GM19372 (cell line): ENCODE data around the gene RAB11A.
"Not testable (repeated sequence)": the region's sequence is repeated elsewhere in the genome, so short reads cannot be mapped to it uniquely, and the experiment has no call there.

Experiments
- ATAC-seq: cut with Tn5 transposase; IDR thresholded peaks from one replicate; pipeline ENCODE4 v1.9.1; 2021; ENCODE audit warnings: mild to moderate bottlenecking, low read depth, moderate library complexity; ENCODE audit not compliant: unreplicated experiment

RAB11A gene

DNA sequence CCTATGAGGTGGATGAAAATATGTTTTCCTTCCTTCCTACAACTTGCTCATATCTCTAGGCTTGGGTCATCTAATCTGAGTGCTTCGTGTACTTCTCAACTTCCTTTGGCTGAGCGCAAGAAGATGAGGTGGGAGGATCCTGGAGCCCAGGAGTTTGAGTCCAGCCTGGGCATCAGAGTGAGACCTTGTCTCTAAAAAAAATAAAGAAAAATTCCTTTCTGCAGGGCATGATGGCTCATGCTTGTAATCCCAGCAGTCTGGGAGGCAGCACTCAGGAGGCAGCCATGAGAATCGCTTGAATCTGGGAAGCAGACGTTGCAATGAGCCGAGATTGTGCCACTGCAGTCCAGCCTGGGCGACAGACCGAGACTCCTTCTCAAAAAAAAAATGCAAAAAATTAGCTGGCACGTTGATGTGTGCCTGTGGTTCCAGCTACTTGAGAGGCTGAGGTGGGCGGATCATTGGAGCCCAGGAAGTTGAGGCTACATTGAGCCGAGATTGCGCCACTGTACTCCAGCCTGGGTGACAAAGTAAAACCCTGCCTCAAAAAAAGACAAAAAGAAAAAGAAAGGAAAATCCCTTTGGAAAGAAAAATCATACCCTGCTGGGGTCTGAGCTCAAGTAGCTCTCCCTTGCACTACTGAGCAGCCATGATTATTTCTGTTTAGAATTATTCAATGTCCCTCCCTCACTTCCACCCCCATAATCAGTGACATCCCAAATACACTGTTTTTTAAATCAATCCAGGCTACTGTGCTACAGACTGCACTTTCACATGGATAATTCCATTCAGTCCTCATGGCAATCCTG, 28.0 kb upstream of the RAB11A start:
- ATAC-seq, result no peak

DNA sequence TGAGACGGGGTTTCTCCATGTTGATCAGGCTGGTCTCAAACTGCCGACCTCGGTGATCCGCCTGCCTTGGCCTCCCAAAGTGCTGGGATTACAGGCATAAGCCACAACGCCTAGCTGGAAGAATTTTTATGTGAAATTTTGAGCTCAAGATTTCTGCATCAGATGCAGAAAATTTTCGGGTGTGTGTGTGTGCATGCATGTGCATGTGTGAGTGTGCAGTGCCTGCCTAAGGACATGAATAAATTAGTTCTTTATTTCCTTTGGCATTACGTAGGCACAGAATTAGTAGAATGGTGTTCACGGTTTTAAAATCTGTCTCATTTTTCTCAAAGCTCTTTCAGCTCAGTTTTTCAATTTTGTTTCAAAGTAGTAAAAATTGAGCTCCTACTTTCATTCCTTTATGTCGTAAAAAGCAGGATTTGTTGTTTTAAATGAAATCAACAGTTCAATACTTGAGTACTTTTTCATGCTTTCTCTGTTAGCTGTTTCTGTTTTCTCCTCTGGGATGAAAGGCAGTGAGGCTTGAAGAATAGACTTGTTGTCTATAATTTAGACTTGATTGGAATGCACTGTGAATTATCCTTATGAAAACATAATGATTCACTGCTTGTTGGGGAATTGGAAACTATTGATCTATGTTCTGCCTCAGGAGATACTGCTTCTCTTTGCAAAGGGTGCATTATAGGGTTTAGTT, 23.3 kb upstream of the RAB11A start:
- no peak for ATAC-seq

DNA sequence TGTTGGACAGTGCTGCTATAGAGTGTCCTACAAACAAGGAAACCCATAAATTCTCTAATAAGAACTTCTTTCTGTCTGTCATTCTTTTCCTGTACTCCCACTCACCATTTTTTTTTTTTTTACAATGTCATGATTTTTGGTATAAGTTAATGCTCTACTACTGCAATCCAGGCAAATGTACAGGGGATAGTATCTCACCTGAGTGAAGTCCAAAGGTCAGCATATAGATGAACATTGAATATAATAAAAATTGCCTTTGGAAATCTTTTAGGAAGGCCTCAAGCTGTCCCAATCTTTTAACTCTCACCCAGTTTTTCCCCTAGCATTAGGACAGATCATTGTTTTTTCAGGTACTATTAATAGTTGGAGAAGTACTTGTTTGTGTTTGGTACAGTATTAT, 21.3 kb upstream of the RAB11A start:
- no peak for ATAC-seq

DNA sequence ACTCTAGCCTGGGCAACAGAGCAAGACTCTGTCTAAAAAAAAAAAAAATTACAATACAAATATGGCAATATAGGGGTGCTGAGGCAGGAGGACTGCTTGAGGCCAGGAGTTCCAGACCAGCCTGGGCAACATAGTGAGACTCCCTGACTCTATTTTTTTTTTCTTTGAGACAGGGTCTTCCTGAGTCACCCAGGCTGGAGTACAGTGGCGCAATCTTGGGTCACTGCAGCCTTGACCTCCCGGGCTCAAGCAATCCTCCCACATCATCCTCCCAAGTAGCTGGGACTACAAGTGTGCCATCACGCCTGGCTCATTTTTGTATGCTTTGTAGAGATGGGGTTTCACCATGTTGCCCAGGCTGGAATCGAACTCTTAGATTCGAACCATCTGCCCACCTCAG, 17.3 kb upstream of the RAB11A start:
- no peak for ATAC-seq

DNA sequence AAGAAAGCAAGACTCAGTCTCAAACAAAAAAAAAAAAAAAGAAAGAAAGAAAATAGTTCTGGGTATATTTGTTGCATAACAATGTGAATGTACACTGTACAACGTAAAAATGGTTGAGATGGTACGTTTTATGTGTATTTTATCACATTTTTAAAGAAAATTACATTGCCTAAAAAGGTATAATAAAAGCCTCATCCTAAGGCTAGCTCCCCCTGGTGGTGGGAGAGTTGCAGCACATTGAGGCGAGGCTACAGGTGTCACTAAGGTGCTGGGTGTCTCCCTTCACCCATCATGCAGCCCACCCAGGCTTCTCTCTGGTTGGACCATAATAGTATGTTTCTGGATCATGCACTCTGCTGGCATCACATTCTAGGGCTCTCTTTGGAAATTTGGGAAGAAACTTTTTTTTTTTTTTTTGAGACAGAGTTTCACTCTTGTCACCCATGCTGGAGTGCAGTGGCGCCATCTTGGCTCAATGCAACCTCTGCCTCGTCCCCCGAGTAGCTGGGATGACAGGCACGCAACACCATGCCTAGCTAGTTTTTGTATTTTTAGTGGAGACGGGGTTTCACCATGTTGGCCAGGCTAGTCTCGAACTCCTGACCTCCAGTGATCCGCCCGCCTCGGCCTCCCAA, 12.4 kb upstream of the RAB11A start:
- no peak for ATAC-seq

DNA sequence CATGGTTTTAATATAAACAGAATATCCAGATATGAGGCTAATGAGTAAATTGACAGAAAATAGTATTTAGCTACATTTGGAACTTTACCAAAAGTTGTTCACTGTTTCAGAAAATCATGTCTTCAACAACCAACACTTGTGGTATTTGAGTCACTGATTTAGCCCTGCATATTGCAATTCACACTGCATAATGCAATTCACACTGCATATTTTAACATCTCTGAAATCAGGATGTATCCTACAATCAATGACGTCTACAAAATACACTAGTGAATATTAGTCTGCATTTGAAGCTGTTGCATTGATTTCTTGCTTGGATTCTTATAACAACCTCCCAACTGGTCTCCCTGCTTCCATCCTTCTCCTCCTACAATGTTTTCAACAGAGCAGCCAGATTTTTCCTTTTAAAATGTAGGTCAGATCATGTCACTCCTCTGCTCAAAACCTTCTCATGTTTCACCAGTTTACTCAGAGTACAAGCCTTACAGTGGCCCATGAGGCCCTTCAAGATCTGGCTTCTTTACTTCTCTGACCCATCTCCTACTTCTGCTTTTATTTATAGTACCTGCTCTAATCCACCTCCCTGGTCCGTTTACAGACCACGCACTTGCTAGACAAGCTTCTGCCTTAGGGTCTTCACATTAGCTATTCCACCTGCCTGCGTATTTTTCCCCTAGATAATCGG, 11.4 kb upstream of the RAB11A start:
- no peak for ATAC-seq

DNA sequence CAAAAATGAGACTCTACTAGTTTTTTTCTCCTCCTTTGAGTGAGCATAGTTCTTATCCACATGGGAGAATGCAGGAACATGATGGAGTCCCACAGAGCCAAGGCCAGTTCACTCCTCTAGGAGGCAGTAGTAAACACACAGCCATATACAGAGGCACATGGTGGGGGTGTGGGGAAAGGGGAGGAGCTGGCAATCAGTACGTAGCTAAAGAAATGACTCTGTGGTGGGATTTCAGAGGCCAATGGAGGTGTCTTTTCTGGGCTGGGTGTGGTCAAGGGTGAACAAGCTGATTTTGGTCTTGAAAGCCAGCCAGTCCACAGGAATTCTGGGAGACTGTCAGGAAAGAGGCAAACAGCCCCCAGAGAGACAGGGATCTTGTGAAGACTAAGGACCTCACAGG, 6.6 kb upstream of the RAB11A start:
- ATAC-seq, result no peak

DNA sequence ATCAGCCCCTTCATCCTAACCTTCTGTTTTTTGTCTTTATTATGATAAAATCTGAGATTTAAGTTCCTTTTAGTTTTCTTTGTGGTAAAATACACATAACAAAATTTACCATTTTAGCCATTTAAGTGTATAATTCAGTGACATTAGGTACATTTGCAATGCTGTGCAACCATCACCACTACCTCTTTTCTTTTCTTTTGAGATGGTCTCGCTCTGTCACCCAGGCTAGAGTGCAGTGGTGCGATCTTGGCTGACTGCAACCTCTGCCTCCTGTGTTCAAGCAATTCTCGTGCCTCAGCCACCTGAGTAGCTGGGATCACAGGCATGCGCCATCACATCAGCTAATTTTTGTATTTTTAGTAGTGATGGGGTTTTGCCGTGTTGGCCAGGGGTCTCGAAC, 6.2 kb upstream of the RAB11A start:
- no peak for ATAC-seq

DNA sequence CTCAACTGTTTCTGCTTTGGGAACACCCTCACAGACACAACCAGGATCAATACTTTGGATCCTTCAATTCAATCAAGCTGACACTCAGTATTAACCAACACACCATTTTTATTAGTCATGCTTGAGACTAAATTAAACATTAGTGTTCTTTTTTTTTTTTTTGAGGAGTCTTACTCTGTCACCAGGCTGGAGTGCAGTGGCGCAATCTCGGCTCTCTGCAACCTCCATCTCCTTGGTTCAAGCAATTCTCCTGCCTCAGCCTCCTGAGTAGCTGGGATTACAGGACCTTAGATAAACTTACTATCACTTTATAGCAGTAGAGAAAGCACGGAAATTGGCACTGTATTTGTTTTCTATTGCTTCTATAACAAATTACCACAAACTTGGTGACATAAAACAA, 2.0 kb upstream of the RAB11A start:
- ATAC-seq, result no peak

DNA sequence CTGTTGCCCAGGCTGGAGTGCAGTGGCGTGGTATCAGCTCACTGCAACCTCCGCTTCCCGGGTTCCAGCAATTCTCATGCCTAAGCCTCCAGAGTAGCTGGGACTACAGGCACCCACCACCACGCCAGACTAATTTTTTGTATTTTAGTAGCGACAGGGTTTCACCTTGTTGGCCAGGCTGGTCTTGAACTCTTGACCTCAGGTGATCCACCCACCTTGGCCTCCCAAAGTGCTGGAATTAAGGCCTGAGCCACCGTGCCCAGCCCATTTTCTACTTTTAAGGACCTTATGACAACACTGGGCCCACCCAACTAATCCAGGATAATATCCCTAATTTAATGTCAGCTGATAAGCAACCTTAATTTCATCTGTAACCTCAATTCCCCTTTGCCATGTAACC, 1.4 kb upstream of the RAB11A start:
- ATAC-seq, result not testable (repeated sequence)

DNA sequence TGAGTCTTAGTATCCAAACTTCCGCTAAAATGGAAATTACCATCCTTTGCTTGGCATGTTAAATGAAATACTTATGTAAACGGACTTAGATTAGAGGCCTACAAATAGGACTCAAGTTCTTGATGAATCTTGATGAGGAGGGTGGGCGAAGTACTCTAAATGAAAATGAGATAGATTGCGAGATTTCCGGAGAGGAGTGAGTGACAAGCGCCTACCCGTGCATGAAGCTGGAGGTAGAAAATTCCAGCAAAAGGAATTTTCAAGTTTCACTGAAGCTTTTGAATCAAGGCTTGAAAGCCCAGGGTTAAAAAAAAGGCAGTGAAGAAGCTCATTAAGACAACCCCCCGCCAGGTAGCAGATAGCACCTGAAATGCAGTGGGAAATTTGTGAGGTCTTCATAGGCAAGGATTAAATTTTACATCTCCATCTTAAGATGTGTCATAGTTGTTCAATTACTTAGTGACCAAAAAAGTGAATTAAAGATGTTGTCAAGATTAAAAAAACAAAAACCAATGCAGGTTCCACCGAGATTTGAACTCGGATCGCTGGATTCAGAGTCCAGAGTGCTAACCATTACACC, 655 bp upstream of the RAB11A start:
- ATAC-seq, result no peak

DNA sequence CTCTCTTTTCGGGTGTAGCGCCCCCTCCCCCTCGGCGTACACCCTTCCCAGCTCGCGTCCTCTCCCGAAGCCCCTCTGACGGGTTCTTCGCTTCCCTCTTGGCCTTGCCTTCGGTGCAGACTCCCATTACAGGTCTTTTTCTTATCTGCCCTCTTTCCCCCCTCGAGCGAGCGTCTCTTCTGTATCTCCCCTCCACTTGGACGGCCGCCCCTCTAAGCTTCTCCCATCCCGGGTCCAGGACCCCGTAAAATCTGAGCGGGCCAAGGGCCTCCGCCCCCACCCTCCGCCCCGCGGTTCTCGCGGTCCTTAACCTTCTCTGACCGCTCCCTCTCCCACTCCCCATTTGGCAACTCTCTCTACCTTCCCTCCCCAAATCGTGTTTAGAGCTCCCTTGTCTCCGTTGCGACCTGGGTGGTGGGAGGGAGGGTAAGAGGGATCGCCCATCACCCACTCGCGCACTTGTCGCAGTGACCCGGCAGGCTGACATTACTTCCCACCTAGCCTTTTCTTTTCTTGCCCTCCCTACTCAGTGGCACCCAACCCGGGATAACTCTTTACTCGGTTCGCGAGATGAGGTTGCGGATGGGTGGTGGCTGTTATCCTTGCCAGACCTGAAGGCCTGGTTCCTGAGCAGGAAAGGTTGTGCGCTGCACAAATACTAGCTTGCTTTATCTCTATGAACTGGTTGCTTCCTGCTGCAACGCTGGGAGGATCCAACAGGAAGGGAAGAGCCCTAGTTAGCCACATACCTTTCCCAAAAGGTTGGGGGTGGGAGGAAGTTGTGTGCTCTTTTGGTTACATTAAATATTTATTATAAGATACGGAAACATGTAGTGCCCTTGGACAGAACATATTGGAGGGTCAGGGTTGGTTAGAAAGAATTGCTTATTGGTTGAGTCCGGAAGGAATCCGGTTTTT, 922 bp downstream of the RAB11A start:
- no peak for ATAC-seq

DNA sequence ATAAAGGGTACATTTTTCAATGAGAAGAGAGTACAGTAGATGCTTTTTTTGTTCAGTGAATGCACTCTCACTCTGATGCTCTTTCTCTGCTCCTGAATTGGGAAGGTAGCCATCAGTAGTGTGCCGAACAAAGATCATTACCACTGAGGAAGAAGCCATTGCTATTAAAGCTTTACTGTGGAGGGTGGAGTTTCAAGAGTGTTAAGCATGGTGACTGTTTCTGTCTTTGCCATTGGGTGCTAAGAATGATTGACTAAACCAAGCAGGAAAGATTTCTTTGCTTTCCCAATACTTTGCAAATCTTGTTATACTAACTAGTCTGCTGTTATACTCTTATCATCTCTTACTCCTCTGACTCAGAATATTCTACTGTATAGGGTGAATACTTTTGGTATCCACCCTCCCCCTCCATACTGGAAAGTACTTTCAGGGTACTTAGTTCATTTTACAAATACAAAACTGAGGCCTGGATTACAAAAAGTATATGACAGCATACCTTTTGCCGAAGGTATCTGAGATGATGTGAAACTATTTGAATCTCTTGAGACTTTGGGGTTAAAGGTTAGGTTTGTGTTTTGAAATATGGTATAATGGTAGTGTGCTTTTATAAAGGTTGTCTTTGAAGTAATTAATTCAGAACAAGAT, 1.7 kb downstream of the RAB11A start:
- ATAC-seq, result no peak

DNA sequence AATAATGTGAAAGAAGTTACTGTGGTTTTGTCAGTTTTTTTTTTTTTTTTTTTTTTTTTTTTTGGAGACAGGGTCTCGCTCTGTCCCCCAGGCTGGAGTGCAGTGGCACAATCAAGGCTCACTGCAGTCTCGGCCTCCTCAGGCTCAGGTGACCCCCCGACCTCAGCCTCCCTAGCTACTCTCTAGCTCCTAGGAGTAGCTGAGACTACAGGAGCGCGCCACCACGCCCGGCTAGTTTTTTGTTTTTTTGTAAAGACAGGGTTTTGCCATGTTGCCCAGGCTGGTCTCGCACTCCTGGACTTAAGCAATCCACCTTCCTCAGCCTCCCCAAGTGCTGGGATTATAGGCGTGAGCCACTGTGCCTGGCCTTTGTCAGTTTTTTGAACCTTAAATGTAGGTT, 2.6 kb downstream of the RAB11A start:
- not testable (repeated sequence) for ATAC-seq

DNA sequence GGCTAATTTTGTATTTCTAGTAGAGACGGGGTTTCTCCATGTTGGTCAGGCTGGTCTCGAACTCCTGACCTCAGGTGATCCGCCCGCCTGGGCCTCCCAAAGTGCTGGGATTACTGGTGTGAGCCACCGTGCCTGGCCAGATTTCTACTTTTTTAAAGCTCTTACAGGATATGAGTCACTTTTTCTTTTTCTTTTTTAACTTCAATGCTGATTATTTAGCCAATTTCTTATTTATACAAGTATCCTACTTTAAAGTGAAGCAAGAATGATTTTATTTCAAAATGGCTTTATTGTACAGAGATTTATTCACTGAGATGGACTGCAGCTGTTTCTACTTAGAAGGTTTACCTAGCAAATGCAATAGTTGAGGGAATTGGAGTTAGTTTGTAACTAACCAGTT, 3.3 kb downstream of the RAB11A start:
- ATAC-seq, result not testable (repeated sequence)

DNA sequence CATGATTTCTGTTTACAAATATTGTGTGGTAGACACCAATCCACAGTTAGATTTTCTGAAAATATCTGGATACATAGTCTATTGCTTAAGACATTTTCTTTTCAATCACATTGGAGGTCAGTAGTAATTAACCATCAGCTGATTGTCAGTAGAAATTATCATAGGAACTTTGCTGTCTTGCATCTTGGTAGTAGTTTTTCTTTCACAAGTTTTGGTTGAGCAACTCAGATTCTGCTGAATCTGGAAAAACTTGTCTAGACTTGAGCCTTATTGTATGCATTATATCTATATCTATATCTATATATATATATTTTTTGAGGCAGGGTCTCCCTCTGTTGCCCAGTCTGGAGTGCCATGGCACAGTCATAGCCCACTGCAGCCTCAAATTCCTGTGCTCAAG, 4.0 kb downstream of the RAB11A start:
- no peak for ATAC-seq

DNA sequence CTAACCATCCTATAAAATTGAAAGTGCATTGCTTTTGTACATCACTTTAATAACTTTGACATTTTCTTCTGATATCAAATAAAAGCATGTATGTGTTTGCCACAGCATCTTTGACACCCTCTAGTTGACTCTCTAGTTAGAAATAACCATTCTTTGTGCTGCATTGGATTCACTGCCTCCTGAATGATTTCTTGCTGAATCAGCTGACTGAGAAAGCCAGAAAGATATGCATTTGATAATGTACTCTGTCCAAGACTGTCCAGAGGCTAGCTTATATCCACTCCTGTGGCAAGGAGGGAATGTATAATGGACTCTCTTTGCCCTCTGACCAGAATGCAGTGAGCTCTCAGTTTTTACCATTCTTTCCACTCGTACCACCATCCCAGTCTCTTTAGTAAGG, 6.2 kb downstream of the RAB11A start:
- ATAC-seq, result no peak

DNA sequence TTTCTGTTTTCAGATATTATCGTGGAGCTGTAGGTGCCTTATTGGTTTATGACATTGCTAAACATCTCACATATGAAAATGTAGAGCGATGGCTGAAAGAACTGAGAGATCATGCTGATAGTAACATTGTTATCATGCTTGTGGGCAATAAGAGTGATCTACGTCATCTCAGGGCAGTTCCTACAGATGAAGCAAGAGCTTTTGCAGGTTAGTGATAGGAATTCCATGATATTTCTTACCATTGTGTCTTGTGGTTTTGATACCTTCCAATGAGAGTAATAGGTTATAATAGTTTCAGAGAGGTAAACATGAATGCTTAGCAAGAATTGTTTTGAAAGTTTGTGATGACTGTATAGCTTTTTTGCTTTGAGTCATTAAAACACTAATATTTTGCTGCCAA, 8.5 kb downstream of the RAB11A start:
- ATAC-seq, result no peak

DNA sequence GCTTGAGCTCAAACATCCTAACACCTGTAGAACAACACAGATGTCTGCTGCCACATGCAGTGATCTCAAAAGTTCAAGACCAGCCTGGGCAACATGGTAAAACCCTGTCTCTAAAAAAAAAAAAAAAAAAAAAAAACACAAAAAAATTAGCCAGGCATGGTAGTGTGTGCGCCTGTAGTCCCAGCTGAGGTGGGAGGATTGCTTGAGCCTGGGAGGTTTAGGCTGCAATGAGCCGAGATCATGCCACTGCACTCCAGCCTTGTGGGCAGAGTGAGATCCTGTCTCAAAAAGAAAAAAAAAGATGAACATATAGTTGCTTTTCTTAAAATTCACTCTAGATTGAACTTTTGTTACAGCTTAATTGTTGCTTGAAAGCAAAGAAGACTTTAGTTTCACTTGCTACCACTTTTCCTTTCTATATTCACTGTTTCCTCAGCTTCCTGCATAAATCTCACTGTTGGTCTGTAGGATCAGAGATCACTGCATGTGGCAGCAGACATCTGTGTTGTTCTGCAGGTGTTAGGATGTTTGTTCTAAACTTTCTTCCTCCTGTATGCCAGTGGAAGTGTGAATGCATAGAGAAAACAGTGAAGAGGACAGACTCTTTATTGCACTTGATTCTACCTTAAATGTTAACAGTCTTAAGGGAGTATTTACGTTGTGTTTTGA, 12.6 kb downstream of the RAB11A start:
- no peak for ATAC-seq
